ENCODE measurements around the gene NPIPB8.
"Not testable (repeated sequence)": the region's sequence is repeated elsewhere in the genome, so short reads cannot be mapped to it uniquely, and the experiment has no call there.

Gene NPIPB8

GRCh38 chr16:28607116-28607623 lies 30.7 kb upstream of the NPIPB8 start:
- no peak for DNase-seq

- not testable (repeated sequence) for DNase-seq
These were observed 30.0 kb upstream of the NPIPB8 start for GRCh38 chr16:28607681-28608495.

- DNase-seq: not testable (repeated sequence)
These were observed 29.4 kb upstream of the NPIPB8 start for GRCh38 chr16:28608496-28608808.

- not testable (repeated sequence) for DNase-seq
These were observed 28.8 kb upstream of the NPIPB8 start for GRCh38 chr16:28608867-28609596.

GRCh38 chr16:28609631-28610594 lies 28.0 kb upstream of the NPIPB8 start, which contains the start of gene SULT1A1:
SULT1A1 (minus strand) TSS chr16:28610044; CDS start chr16:28608855, 1,189 bp downstream.
- DNase-seq: no peak

- no peak for DNase-seq
These were observed 27.2 kb upstream of the NPIPB8 start for GRCh38 chr16:28610595-28611191.

- DNase-seq: not testable (repeated sequence)
These were observed 25.2 kb upstream of the NPIPB8 start for GRCh38 chr16:28612359-28613280.

GRCh38 chr16:28613912-28614311 lies 24.0 kb upstream of the NPIPB8 start:
- DNase-seq: not testable (repeated sequence)

GRCh38 chr16:28614561-28614960 lies 23.3 kb upstream of the NPIPB8 start:
- not testable (repeated sequence) for DNase-seq

GRCh38 chr16:28615486-28616223 lies 22.2 kb upstream of the NPIPB8 start:
- DNase-seq: not testable (repeated sequence)

- not testable (repeated sequence) for DNase-seq
These were observed 21.7 kb upstream of the NPIPB8 start for GRCh38 chr16:28616224-28616577.

GRCh38 chr16:28616636-28617035 lies 21.2 kb upstream of the NPIPB8 start:
- no peak for DNase-seq

GRCh38 chr16:28617874-28618273 lies 20.0 kb upstream of the NPIPB8 start:
- no peak for DNase-seq

GRCh38 chr16:28620316-28620715 lies 17.5 kb upstream of the NPIPB8 start:
- DNase-seq: not testable (repeated sequence)

GRCh38 chr16:28621481-28622155 lies 16.2 kb upstream of the NPIPB8 start:
- no peak for DNase-seq

GRCh38 chr16:28622532-28623171 lies 15.2 kb upstream of the NPIPB8 start:
- DNase-seq: not testable (repeated sequence)

GRCh38 chr16:28623172-28623711 lies 14.6 kb upstream of the NPIPB8 start:
- no peak for DNase-seq

- DNase-seq: not testable (repeated sequence)
These were observed 7.0 kb upstream of the NPIPB8 start for GRCh38 chr16:28630905-28631304.
